T-cell (primary cell): ENCODE results near the gene ATP7A. TPM values are rescaled to one million over a fixed set of nuclear protein-coding genes. Genes with fewer than 3 reads are reported as not detected.

ENCODE experiments used
- total RNA-seq, 35 experiments: library from RNA in 6 of 35; stranded (reverse) in 6 of 35; fragments of 120-200 nt in 1 of 35; gene quantifications; one replicate each; pipeline versions ENCODE4 v1.2.1 to v1.2.4 and lab custom pipeline; 2013 to 2026

Gene ATP7A
- total RNA-seq, 5 donors from 2014 or later (not counting 1 experiment from before 2014, with no cell fraction given): 11.2 to 13.6 (median 12.7) TPM

Other genes starting within 250 kb of the ATP7A start
- 100 to 1,000 TPM in 2 of 5 donors, 10 to 100 TPM in 3; 85.1 to 146 (median 90.1) TPM for gene ATRX, start 124.5 kb upstream of the ATP7A start, total RNA-seq
- 10 to 100 TPM; 32.9 to 40.5 (median 35.5) TPM for gene MAGT1, start 15.3 kb upstream of the ATP7A start, total RNA-seq
- gene COX7B, start 11.2 kb upstream of the ATP7A start, total RNA-seq: 100 to 1,000 TPM; 101 to 119 (median 109) TPM
- gene PGAM4, start 58.9 kb downstream of the ATP7A start, total RNA-seq: not detected
- gene PGK1, start 193.6 kb downstream of the ATP7A start, total RNA-seq: 100 to 1,000 TPM; 199 to 264 (median 203) TPM
- 10 to 100 TPM in 4 of 5 donors, 1 to 10 TPM in 1; 8.3 to 18.4 (median 17.5) TPM for gene TAF9B, start 229.0 kb downstream of the ATP7A start, total RNA-seq